Measurements from ENCODE around the gene MEIKIN. TPM values are rescaled to one million over a fixed set of nuclear protein-coding genes. Genes with fewer than 3 reads are reported as not detected.

The MEIKIN gene
- total RNA-seq, 1 donor: not detected

- no peak overlapping the region for H3K4me3 ChIP-seq (ENCODE audit: insufficient read depth, low read length)
- H3K4me2 ChIP-seq (ENCODE audit: insufficient read depth, low read length): no peak overlapping the region
These were observed 20.5 kb upstream of the MEIKIN start for GRCh38 chr5:131965826-131966415.

GRCh38 chr5:131959906-131960305 is 14.4 kb upstream of the MEIKIN start:
- H3K36me3 ChIP-seq (ENCODE audit: insufficient read depth, low read length): no peaks in the 10 kb centered on the region
- no peaks in the 10 kb centered on the region for H3K79me2 ChIP-seq (ENCODE audit: insufficient read depth, low read length)
- no peak overlapping the region for H3K27ac ChIP-seq (ENCODE audit: low read depth, low read length)
- DNase-seq (ENCODE audit: insufficient read length, low spot score, missing footprints): no peak
- H3K4me3 ChIP-seq (ENCODE audit: insufficient read depth, low read length): no peak overlapping the region
- H3K4me2 ChIP-seq (ENCODE audit: insufficient read depth, low read length): no peak overlapping the region
- no peaks in the 10 kb centered on the region for H4K20me1 ChIP-seq (ENCODE audit: insufficient read depth, low read length)
- no peak for TF ChIP-seq CTCF (IDR thresholded peaks at IDR 0.05; ENCODE audit: extremely low read depth, low read depth, low read length)
- H3K27me3 ChIP-seq (ENCODE audit: insufficient read depth, low read length): no peaks in the 10 kb centered on the region
- H3K9me3 ChIP-seq (ENCODE audit: low read depth, low read length): no peaks in the 10 kb centered on the region
- H2AFZ ChIP-seq (ENCODE audit: low read length): no peak overlapping the region
- H3K4me1 ChIP-seq (ENCODE audit: insufficient read depth, low read length): no peaks in the 10 kb centered on the region

More at GRCh38 chr5:131965826-131966415, 20.5 kb upstream of the MEIKIN start:
- Histone ChIP-seq H3K27ac (ENCODE audit: low read depth, low read length) (no peak overlapping the region), H4K20me1 (ENCODE audit: insufficient read depth, low read length) (no peaks in the 10 kb centered on the region), H3K4me1 (ENCODE audit: insufficient read depth, low read length) (no peaks in the 10 kb centered on the region), H2AFZ (ENCODE audit: low read length) (no peak overlapping the region), H3K79me2 (ENCODE audit: insufficient read depth, low read length) (no peaks in the 10 kb centered on the region), H3K36me3 (ENCODE audit: insufficient read depth, low read length) (no peaks in the 10 kb centered on the region), H3K9me3 (ENCODE audit: low read depth, low read length) (no peaks in the 10 kb centered on the region), H3K27me3 (ENCODE audit: insufficient read depth, low read length) (peaks cover 4% of the 10 kb centered on the region)
- no peak for DNase-seq (ENCODE audit: insufficient read length, low spot score, missing footprints)
- no peak for TF ChIP-seq CTCF (IDR thresholded peaks at IDR 0.05; ENCODE audit: extremely low read depth, low read depth, low read length)

GRCh38 chr5:131959136-131959535 is 13.7 kb upstream of the MEIKIN start:
- Histone ChIP-seq H3K27ac (ENCODE audit: low read depth, low read length) (no peak overlapping the region), H2AFZ (ENCODE audit: low read length) (no peak overlapping the region), H3K27me3 (ENCODE audit: insufficient read depth, low read length) (no peaks in the 10 kb centered on the region), H3K36me3 (ENCODE audit: insufficient read depth, low read length) (no peaks in the 10 kb centered on the region), H3K4me1 (ENCODE audit: insufficient read depth, low read length) (no peaks in the 10 kb centered on the region), H3K4me3 (ENCODE audit: insufficient read depth, low read length) (no peak overlapping the region), H4K20me1 (ENCODE audit: insufficient read depth, low read length) (no peaks in the 10 kb centered on the region), H3K4me2 (ENCODE audit: insufficient read depth, low read length) (no peak overlapping the region), H3K79me2 (ENCODE audit: insufficient read depth, low read length) (no peaks in the 10 kb centered on the region), H3K9me3 (ENCODE audit: low read depth, low read length) (no peaks in the 10 kb centered on the region)
- no peak for DNase-seq (ENCODE audit: insufficient read length, low spot score, missing footprints)
- TF ChIP-seq CTCF (IDR thresholded peaks at IDR 0.05; ENCODE audit: extremely low read depth, low read depth, low read length): no peak

- Histone ChIP-seq H3K79me2 (ENCODE audit: insufficient read depth, low read length) (no peaks in the 10 kb centered on the region), H3K4me1 (ENCODE audit: insufficient read depth, low read length) (no peaks in the 10 kb centered on the region), H3K9me3 (ENCODE audit: low read depth, low read length) (no peaks in the 10 kb centered on the region), H3K4me3 (ENCODE audit: insufficient read depth, low read length) (no peak overlapping the region), H3K27me3 (ENCODE audit: insufficient read depth, low read length) (no peaks in the 10 kb centered on the region), H2AFZ (ENCODE audit: low read length) (no peak overlapping the region), H4K20me1 (ENCODE audit: insufficient read depth, low read length) (no peaks in the 10 kb centered on the region), H3K27ac (ENCODE audit: low read depth, low read length) (no peak overlapping the region), H3K4me2 (ENCODE audit: insufficient read depth, low read length) (no peak overlapping the region), H3K36me3 (ENCODE audit: insufficient read depth, low read length) (no peaks in the 10 kb centered on the region)
- no peak for TF ChIP-seq CTCF (IDR thresholded peaks at IDR 0.05; ENCODE audit: extremely low read depth, low read depth, low read length)
- DNase-seq (ENCODE audit: insufficient read length, low spot score, missing footprints): no peak
These were observed 12.4 kb upstream of the MEIKIN start for GRCh38 chr5:131957721-131958441.

Measured in osteoblast (primary cell).